SK-N-SH treated with all-trans-retinoic acid at 6 μM for 48 hours (cell line): ENCODE results near the gene CTNNA3.

Source experiments
- ATAC-seq: fragments of 200-7000 bp; cut with Tn5 transposase; 3 replicates; pipeline ENCODE4 v1.9.1; 2020; ENCODE audit warnings: mild to moderate bottlenecking, moderate library complexity
- ARNTL ChIP-seq: fragments of 450-650 bp; formaldehyde crosslinking; IDR thresholded peaks from 2 replicates; pipeline ENCODE4 v1.5.0; 2020; ENCODE audit warnings: low read depth, mild to moderate bottlenecking, moderate library complexity, borderline replicate concordance
- BACH2 ChIP-seq: fragments of 250-450 bp; sonication (Bioruptor Pico); IDR thresholded peaks from 2 replicates; pipeline ENCODE4 v1.9.0; 2021; ENCODE audit warnings: mild to moderate bottlenecking, borderline replicate concordance
- CSDC2 ChIP-seq: fragments of 250-450 bp; sonication (Bioruptor Pico); IDR thresholded peaks from 2 replicates; pipeline ENCODE4 v1.5.0; 2020; ENCODE audit warnings: mild to moderate bottlenecking, moderate library complexity
- ESRRG ChIP-seq: fragments of 250-450 bp; sonication (Bioruptor Pico); IDR thresholded peaks from 2 replicates; pipeline ENCODE4 v1.6.1; 2021; ENCODE audit warnings: mild to moderate bottlenecking
- GLIS3 ChIP-seq: fragments of 250-450 bp; sonication (Bioruptor Pico); IDR thresholded peaks from 2 replicates; pipeline ENCODE4 v1.5.0; 2020; ENCODE audit warnings: mild to moderate bottlenecking, moderate library complexity
- ISL1 ChIP-seq: fragments of 250-450 bp; sonication (Bioruptor Pico); IDR thresholded peaks from 2 replicates; pipeline ENCODE4 v2.1.2; 2022; ENCODE audit warnings: mild to moderate bottlenecking, moderate library complexity
- PPARA ChIP-seq: fragments of 250-450 bp; sonication (Bioruptor Pico); IDR thresholded peaks from 2 replicates; pipeline ENCODE4 v1.5.0; 2020; ENCODE audit warnings: mild to moderate bottlenecking, borderline replicate concordance
- RARB ChIP-seq: fragments of 250-450 bp; sonication (Bioruptor Pico); IDR thresholded peaks from 2 replicates; pipeline ENCODE4 v1.8.0; 2021; ENCODE audit warnings: mild to moderate bottlenecking, moderate library complexity
- SNAI2 ChIP-seq: fragments of 250-450 bp; sonication (Bioruptor Pico); IDR thresholded peaks from 2 replicates; pipeline ENCODE4 v1.5.0; 2020; ENCODE audit warnings: mild to moderate bottlenecking, moderate library complexity
- TCF4 ChIP-seq: fragments of 250-450 bp; sonication (Bioruptor Pico); IDR thresholded peaks from 2 replicates; pipeline ENCODE4 v1.8.0; 2021; ENCODE audit warnings: mild to moderate bottlenecking, moderate library complexity, borderline replicate concordance
- TOX ChIP-seq: fragments of 250-450 bp; sonication (Bioruptor Pico); IDR thresholded peaks from 2 replicates; pipeline ENCODE4 v1.8.0; 2021; ENCODE audit warnings: mild to moderate bottlenecking, moderate library complexity, borderline replicate concordance
- ZC3H10 ChIP-seq: fragments of 250-450 bp; sonication (Bioruptor Pico); IDR thresholded peaks from 2 replicates; pipeline ENCODE4 v1.5.1; 2021; ENCODE audit warnings: mild to moderate bottlenecking, moderate library complexity
- ZFP3 ChIP-seq: fragments of 250-450 bp; sonication (Bioruptor Pico); IDR thresholded peaks from 2 replicates; pipeline ENCODE4 v1.5.0; 2020; ENCODE audit warnings: mild to moderate bottlenecking, moderate library complexity
- ZFP30 ChIP-seq: fragments of 450-650 bp; formaldehyde crosslinking; IDR thresholded peaks from 2 replicates; pipeline ENCODE4 v1.5.0; 2022; ENCODE audit warnings: mild to moderate bottlenecking, moderate library complexity
- ZNF565 ChIP-seq: fragments of 450-650 bp; formaldehyde crosslinking; conservative IDR thresholded peaks from 2 replicates; pipeline ENCODE4 v1.5.0; 2020; ENCODE audit warnings: low read depth, mild to moderate bottlenecking, moderate library complexity
- ZNF70 ChIP-seq: fragments of 450-650 bp; formaldehyde crosslinking; IDR thresholded peaks from 2 replicates; pipeline ENCODE4 v1.5.0; 2020; ENCODE audit warnings: mild to moderate bottlenecking, moderate library complexity
- ZNF8 ChIP-seq: fragments of 450-650 bp; formaldehyde crosslinking; IDR thresholded peaks from 2 replicates; pipeline ENCODE4 v1.5.0; 2020; ENCODE audit warnings: mild to moderate bottlenecking, moderate library complexity
- TF ChIP-seq, protein P1 (sequence below): fragments of 250-450 bp; sonication (Bioruptor Pico); IDR thresholded peaks from 2 replicates; pipeline ENCODE4 v1.5.1; 2021; ENCODE audit warnings: mild to moderate bottlenecking, moderate library complexity
- TF ChIP-seq, protein P2 (sequence below): fragments of 250-450 bp; sonication (Bioruptor Pico); IDR thresholded peaks from 2 replicates; pipeline ENCODE4 v1.8.0; 2020; ENCODE audit warnings: mild to moderate bottlenecking, moderate library complexity, borderline replicate concordance
- TF ChIP-seq, protein P3 (sequence below): fragments of 250-450 bp; sonication (Bioruptor Pico); IDR thresholded peaks from 2 replicates; pipeline ENCODE4 v1.5.1; 2020; ENCODE audit warnings: low read depth, mild to moderate bottlenecking, moderate library complexity
- TF ChIP-seq, protein P4 (sequence below): fragments of 250-450 bp; sonication (Bioruptor Pico); IDR thresholded peaks from 2 replicates; pipeline ENCODE4 v1.5.0; 2020; ENCODE audit warnings: mild to moderate bottlenecking, moderate library complexity
- TF ChIP-seq, protein P5 (sequence below): fragments of 250-450 bp; sonication (Bioruptor Pico); IDR thresholded peaks from 2 replicates; pipeline ENCODE4 v1.8.0; 2021; ENCODE audit warnings: low read depth, mild to moderate bottlenecking, moderate library complexity, borderline replicate concordance

Gene CTNNA3

DNA sequence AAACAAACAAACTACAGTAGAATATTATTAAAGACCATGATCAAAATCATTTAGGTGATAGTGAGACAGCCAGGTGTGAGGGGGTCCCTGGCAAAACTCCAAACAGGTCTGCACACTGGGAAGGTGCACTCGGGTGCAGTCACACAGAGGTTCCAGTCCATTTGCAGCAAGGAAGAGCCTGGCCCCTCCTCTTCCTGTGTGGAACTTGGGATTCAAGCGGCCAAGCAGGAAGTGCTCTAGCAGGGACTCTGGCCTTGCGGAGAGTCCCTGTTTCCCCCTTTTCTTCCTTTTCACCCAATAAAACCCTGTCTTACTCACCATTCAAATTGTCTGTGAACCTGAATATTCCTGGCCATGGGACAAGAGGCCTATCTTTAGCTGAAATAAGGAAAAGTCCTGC is 588.3 kb downstream of the CTNNA3 start:
- ATAC-seq = no peak
- no peak for TF ChIP-seq BACH2 (CRISPR knock-in tag)
- TF ChIP-seq ESRRG = no peak
- TF ChIP-seq ZNF8 (CRISPR knock-in tag) = no peak
- TF ChIP-seq TCF4 (CRISPR knock-in tag) = no peak
- no peak for TF ChIP-seq ISL1 (CRISPR knock-in tag)
- no peak for TF ChIP-seq SNAI2
- no peak for TF ChIP-seq ZFP3 (CRISPR knock-in tag)
- TF ChIP-seq GLIS3 (CRISPR knock-in tag) = no peak
- no peak for TF ChIP-seq ZC3H10
- TF ChIP-seq, protein P1, sequence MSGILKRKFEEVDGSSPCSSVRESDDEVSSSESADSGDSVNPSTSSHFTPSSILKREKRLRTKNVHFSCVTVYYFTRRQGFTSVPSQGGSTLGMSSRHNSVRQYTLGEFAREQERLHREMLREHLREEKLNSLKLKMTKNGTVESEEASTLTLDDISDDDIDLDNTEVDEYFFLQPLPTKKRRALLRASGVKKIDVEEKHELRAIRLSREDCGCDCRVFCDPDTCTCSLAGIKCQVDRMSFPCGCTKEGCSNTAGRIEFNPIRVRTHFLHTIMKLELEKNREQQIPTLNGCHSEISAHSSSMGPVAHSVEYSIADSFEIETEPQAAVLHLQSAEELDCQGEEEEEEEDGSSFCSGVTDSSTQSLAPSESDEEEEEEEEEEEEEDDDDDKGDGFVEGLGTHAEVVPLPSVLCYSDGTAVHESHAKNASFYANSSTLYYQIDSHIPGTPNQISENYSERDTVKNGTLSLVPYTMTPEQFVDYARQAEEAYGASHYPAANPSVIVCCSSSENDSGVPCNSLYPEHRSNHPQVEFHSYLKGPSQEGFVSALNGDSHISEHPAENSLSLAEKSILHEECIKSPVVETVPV (CRISPR knock-in tag) = no peak
- TF ChIP-seq PPARA = no peak
- no peak for TF ChIP-seq RARB (CRISPR knock-in tag)
- no peak for TF ChIP-seq TOX (CRISPR knock-in tag)
- no peak for TF ChIP-seq ARNTL
- no peak for TF ChIP-seq ZNF565 (CRISPR knock-in tag)
- TF ChIP-seq, protein P2, sequence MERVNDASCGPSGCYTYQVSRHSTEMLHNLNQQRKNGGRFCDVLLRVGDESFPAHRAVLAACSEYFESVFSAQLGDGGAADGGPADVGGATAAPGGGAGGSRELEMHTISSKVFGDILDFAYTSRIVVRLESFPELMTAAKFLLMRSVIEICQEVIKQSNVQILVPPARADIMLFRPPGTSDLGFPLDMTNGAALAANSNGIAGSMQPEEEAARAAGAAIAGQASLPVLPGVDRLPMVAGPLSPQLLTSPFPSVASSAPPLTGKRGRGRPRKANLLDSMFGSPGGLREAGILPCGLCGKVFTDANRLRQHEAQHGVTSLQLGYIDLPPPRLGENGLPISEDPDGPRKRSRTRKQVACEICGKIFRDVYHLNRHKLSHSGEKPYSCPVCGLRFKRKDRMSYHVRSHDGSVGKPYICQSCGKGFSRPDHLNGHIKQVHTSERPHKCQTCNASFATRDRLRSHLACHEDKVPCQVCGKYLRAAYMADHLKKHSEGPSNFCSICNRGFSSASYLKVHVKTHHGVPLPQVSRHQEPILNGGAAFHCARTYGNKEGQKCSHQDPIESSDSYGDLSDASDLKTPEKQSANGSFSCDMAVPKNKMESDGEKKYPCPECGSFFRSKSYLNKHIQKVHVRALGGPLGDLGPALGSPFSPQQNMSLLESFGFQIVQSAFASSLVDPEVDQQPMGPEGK (CRISPR knock-in tag) = no peak
- TF ChIP-seq, protein P3, sequence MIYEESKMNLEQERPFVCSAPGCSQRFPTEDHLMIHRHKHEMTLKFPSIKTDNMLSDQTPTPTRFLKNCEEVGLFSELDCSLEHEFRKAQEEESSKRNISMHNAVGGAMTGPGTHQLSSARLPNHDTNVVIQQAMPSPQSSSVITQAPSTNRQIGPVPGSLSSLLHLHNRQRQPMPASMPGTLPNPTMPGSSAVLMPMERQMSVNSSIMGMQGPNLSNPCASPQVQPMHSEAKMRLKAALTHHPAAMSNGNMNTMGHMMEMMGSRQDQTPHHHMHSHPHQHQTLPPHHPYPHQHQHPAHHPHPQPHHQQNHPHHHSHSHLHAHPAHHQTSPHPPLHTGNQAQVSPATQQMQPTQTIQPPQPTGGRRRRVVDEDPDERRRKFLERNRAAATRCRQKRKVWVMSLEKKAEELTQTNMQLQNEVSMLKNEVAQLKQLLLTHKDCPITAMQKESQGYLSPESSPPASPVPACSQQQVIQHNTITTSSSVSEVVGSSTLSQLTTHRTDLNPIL (CRISPR knock-in tag) = no peak
- TF ChIP-seq ZNF70 (CRISPR knock-in tag) = no peak

DNA sequence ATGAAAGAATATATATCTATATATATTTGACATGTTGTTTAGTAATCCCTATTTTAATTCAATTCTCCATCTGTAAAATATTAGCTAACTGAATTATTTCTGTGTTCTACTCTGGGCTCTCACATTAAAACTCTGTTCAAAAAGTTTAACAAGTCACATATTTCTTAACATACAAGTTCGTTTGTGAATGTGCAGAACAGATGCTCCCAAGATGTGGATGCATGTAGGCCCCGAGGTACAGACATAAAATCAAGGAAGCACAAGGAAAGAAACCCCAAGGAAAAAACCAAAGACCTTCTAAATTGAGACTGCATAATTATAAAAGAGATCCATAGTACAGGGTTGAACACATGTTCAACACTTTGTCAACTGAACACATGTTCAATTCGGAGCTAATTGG is 595.0 kb downstream of the CTNNA3 start:
- no peak for ATAC-seq
- TF ChIP-seq ZNF70 (CRISPR knock-in tag) (no peak), GLIS3 (CRISPR knock-in tag) (no peak)
- TF ChIP-seq, protein P4, sequence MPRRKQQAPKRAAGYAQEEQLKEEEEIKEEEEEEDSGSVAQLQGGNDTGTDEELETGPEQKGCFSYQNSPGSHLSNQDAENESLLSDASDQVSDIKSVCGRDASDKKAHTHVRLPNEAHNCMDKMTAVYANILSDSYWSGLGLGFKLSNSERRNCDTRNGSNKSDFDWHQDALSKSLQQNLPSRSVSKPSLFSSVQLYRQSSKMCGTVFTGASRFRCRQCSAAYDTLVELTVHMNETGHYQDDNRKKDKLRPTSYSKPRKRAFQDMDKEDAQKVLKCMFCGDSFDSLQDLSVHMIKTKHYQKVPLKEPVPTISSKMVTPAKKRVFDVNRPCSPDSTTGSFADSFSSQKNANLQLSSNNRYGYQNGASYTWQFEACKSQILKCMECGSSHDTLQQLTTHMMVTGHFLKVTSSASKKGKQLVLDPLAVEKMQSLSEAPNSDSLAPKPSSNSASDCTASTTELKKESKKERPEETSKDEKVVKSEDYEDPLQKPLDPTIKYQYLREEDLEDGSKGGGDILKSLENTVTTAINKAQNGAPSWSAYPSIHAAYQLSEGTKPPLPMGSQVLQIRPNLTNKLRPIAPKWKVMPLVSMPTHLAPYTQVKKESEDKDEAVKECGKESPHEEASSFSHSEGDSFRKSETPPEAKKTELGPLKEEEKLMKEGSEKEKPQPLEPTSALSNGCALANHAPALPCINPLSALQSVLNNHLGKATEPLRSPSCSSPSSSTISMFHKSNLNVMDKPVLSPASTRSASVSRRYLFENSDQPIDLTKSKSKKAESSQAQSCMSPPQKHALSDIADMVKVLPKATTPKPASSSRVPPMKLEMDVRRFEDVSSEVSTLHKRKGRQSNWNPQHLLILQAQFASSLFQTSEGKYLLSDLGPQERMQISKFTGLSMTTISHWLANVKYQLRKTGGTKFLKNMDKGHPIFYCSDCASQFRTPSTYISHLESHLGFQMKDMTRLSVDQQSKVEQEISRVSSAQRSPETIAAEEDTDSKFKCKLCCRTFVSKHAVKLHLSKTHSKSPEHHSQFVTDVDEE (CRISPR knock-in tag) = no peak

DNA sequence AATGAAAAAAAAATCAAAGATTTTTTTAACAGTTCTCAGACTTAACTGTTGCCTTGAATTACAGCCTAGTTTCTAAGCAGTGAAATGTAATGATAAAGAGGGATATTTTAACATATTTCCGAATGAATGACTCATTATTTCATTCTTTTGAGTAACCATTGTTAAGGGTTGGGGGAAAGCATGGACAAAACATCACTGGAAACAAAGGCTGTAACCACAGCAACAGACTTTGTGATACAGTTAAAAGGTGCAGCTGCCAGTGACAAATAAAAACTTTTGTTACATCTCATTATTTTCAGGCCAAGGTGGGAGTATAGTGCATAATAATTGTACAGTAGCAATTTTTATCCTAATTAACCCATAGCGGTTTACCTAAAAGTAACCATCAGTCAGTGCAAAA is 597.5 kb downstream of the CTNNA3 start:
- ATAC-seq = no peak
- TF ChIP-seq ZFP30 (CRISPR knock-in tag) (no peak), TOX (CRISPR knock-in tag) (no peak), ZNF70 (CRISPR knock-in tag) (no peak), SNAI2 (no peak), ZNF565 (CRISPR knock-in tag) (no peak), ESRRG (no peak), CSDC2 (CRISPR knock-in tag) (no peak), BACH2 (CRISPR knock-in tag) (no peak)
- TF ChIP-seq, protein P1 (CRISPR knock-in tag) = no peak
- TF ChIP-seq, protein P5, sequence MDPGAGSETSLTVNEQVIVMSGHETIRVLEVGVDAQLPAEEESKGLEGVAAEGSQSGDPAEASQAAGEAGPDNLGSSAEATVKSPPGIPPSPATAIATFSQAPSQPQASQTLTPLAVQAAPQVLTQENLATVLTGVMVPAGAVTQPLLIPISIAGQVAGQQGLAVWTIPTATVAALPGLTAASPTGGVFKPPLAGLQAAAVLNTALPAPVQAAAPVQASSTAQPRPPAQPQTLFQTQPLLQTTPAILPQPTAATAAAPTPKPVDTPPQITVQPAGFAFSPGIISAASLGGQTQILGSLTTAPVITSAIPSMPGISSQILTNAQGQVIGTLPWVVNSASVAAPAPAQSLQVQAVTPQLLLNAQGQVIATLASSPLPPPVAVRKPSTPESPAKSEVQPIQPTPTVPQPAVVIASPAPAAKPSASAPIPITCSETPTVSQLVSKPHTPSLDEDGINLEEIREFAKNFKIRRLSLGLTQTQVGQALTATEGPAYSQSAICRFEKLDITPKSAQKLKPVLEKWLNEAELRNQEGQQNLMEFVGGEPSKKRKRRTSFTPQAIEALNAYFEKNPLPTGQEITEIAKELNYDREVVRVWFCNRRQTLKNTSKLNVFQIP (CRISPR knock-in tag) = no peak
- TF ChIP-seq, protein P4 (CRISPR knock-in tag) = no peak
